Breast epithelium (tissue), 3 donors: Measurements from ENCODE around the gene MYO1C.
"Not testable (repeated sequence)": the region's sequence is repeated elsewhere in the genome, so short reads cannot be mapped to it uniquely, and the experiment has no call there.

ENCODE experiments used
- CTCF ChIP-seq, 3 donors: fragments of 450-650 bp; IDR thresholded peaks; one replicate each; pipeline ENCODE4 v1.5.1; 2016 to 2017; ENCODE audit warnings: antibody characterized with exemption in 3 of 3, mild to moderate bottlenecking in 3 of 3, moderate library complexity in 3 of 3
- POLR2A ChIP-seq: fragments of 450-650 bp; IDR thresholded peaks from one replicate; pipeline ENCODE4 v1.6.1; 2016; ENCODE audit warnings: antibody characterized with exemption, mild to moderate bottlenecking, moderate library complexity
- POLR2AphosphoS5 ChIP-seq, 3 donors: sonication (generic); formaldehyde crosslinking; IDR thresholded peaks; one replicate each; pipeline ENCODE4 v1.6.1; 2017; ENCODE audit warnings: antibody characterized with exemption in 3 of 3

DNA sequence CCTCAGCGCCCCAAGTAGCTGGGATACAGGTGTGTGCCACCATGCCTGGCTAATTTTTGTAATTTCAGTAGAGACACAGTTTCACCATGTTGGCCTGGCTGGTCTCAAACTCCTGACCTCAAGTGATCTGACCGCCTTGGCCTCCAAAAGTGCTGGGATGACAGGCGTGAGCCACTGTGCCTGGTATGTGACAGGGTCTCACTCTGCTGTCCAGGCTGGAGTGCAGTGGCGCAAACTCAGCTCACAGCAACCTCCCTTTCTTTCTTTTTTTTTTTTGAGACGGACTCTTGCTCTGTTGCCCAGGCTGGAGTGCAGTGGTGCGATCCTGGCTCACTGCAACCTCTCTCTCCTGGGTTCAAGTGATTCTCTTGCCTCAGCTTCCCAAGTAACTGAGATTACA is 49.8 kb downstream of the MYO1C start:
- TF ChIP-seq CTCF (IDR thresholded peaks at IDR 0.05); POLR2A; POLR2AphosphoS5 (IDR thresholded peaks at IDR 0.05): not testable (repeated sequence)
